Progenitor cell of endocrine pancreas (in vitro differentiated cells): ENCODE results near the gene CNNM4. TPM values are rescaled to one million over a fixed set of nuclear protein-coding genes. Genes with fewer than 3 reads are reported as not detected.
A peak's percentile ranks its signal among the peaks of the same experiment; 100 is the strongest.

ENCODE experiments used
- DNase-seq: peaks from one replicate; pipeline ENCODE4 v3.0.0; 2021; ENCODE audit warnings: low spot score; ENCODE audit not compliant: unreplicated experiment
- H3K27ac Mint-ChIP-seq: 2 replicates; pipeline ENCODE4 v1.8.0; 2021; ENCODE audit warnings: mild to moderate bottlenecking, moderate library complexity, mixed read lengths
- H3K27me3 Mint-ChIP-seq: 2 replicates; pipeline ENCODE4 v1.8.0; 2021; ENCODE audit warnings: mixed read lengths
- H3K36me3 Mint-ChIP-seq: 2 replicates; pipeline ENCODE4 v1.8.0; 2022; ENCODE audit warnings: mixed read lengths; ENCODE audit not compliant: insufficient read depth
- H3K4me1 Mint-ChIP-seq: 2 replicates; pipeline ENCODE4 v1.8.0; 2021; ENCODE audit warnings: low read depth, mixed read lengths
- H3K4me3 Mint-ChIP-seq: 2 replicates; pipeline ENCODE4 v1.8.0; 2021; ENCODE audit warnings: low read depth, mild to moderate bottlenecking, moderate library complexity, mixed read lengths
- H3K9me3 Mint-ChIP-seq: 2 replicates; pipeline ENCODE4 v1.8.0; 2021; ENCODE audit warnings: low read depth, mixed read lengths
- total RNA-seq: library from RNA; stranded (reverse); gene quantifications from 2 replicates; pipeline ENCODE4 v1.2.1, GENCODE V29; 2021
- TF ChIP-seq, protein P1 (sequence below): fragments of 200-600 bp; sonication (generic); IDR thresholded peaks from one replicate; pipeline ENCODE4 v1.5.0; 2021; ENCODE audit warnings: antibody characterized with exemption, mild to moderate bottlenecking; ENCODE audit not compliant: unreplicated experiment

Gene CNNM4
- total RNA-seq, 1 donor from 2014 or later = 11.1 TPM

GRCh38 chr2:96847586-96847985 is 86.9 kb downstream of the CNNM4 start:
- Mint-ChIP-seq H3K27me3 (no peaks in the 10 kb centered on the region), H3K4me3 (no peak overlapping the region), H3K9me3 (no peaks in the 10 kb centered on the region), H3K4me1 (no peaks in the 10 kb centered on the region), H3K27ac (no peak overlapping the region), H3K36me3 (peaks cover 12% of the 10 kb centered on the region)
- no peak for DNase-seq
- TF ChIP-seq, protein P1, sequence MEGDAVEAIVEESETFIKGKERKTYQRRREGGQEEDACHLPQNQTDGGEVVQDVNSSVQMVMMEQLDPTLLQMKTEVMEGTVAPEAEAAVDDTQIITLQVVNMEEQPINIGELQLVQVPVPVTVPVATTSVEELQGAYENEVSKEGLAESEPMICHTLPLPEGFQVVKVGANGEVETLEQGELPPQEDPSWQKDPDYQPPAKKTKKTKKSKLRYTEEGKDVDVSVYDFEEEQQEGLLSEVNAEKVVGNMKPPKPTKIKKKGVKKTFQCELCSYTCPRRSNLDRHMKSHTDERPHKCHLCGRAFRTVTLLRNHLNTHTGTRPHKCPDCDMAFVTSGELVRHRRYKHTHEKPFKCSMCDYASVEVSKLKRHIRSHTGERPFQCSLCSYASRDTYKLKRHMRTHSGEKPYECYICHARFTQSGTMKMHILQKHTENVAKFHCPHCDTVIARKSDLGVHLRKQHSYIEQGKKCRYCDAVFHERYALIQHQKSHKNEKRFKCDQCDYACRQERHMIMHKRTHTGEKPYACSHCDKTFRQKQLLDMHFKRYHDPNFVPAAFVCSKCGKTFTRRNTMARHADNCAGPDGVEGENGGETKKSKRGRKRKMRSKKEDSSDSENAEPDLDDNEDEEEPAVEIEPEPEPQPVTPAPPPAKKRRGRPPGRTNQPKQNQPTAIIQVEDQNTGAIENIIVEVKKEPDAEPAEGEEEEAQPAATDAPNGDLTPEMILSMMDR = no peak

GRCh38 chr2:96848264-96848663 is 87.6 kb downstream of the CNNM4 start:
- TF ChIP-seq, protein P1 = no peak
- H3K4me3 Mint-ChIP-seq = no peak overlapping the region
- no peaks in the 10 kb centered on the region for H3K4me1 Mint-ChIP-seq
- no peaks in the 10 kb centered on the region for H3K9me3 Mint-ChIP-seq
- H3K27me3 Mint-ChIP-seq = no peaks in the 10 kb centered on the region
- DNase-seq = no peak
- H3K27ac Mint-ChIP-seq = no peak overlapping the region
- H3K36me3 Mint-ChIP-seq = peaks cover 14% of the 10 kb centered on the region

GRCh38 chr2:96852667-96853066 is 92.0 kb downstream of the CNNM4 start:
- H3K36me3 Mint-ChIP-seq = peaks cover 13% of the 10 kb centered on the region

DNA sequence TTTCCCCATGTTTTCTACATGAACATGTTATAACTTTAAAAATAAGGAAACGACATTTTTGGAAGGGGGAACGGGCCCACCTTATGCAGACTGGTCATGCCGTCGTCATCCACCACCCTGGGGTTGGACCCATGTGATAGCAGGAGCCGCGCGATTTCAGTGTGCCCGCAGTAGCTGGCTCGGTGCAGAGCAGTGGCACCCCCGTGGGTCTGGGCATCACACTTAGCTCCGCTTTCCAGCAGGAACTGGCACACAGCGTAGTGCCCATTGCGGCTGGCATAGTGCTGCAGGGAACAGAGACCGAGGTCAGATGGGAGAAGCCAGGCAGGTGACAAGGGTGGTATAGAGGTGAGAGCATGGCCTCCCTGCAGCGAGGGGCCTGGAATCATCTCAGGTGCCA is 92.6 kb downstream of the CNNM4 start:
- Mint-ChIP-seq H3K9me3 (no peaks in the 10 kb centered on the region), H3K4me1 (peaks cover 10% of the 10 kb centered on the region), H3K4me3 (no peak overlapping the region), H3K27me3 (no peaks in the 10 kb centered on the region), H3K36me3 (peaks cover 9% of the 10 kb centered on the region), H3K27ac (no peak overlapping the region)
- TF ChIP-seq, protein P1 = no peak
- no peak for DNase-seq

More at GRCh38 chr2:96852667-96853066, 92.0 kb downstream of the CNNM4 start:
- DNase-seq = no peak
- Mint-ChIP-seq H3K4me3 (no peak overlapping the region), H3K9me3 (no peaks in the 10 kb centered on the region), H3K4me1 (peaks cover 10% of the 10 kb centered on the region), H3K27ac (no peak overlapping the region), H3K27me3 (no peaks in the 10 kb centered on the region)
- TF ChIP-seq, protein P1 = no peak

- H3K4me3 Mint-ChIP-seq = peak overlapping the region; percentile 80
- peaks cover 8% of the 10 kb centered on the region for H3K36me3 Mint-ChIP-seq
- TF ChIP-seq, protein P1 = no peak
- no peaks in the 10 kb centered on the region for H3K9me3 Mint-ChIP-seq
- H3K27me3 Mint-ChIP-seq = no peaks in the 10 kb centered on the region
- peak overlapping the region; percentile 84 for H3K27ac Mint-ChIP-seq
- DNase-seq = no peak
- peaks cover 17% of the 10 kb centered on the region for H3K4me1 Mint-ChIP-seq
Measured at GRCh38 chr2:96856776-96857666, 96.3 kb downstream of the CNNM4 start.
